CD14-positive monocyte (primary cell): Measurements from ENCODE around the gene FAM174B. TPM values are rescaled to one million over a fixed set of nuclear protein-coding genes. Genes with fewer than 3 reads are reported as not detected.

Experiments used
- DNase-seq, 3 donors: peaks; one replicate each; pipeline ENCODE4 v3.0.0-alpha.2; 2011 to 2022
- H2AFZ ChIP-seq: 2 replicates; pipeline ENCODE4 v1.6.0; 2012; ENCODE audit warnings: mild to moderate bottlenecking, low read depth, low read length, inconsistent platforms; ENCODE audit not compliant: insufficient read depth, poor library complexity, severe bottlenecking
- H3K27ac ChIP-seq, 2 donors: 1 replicate in 1 of 2; 2 replicates in 1 of 2; pipeline ENCODE4 v1.5.1; 2012 to 2013; ENCODE audit warnings: low read length in 2 of 2, control low read depth in 1 of 2, inconsistent platforms in 1 of 2, low read depth in 1 of 2, mild to moderate bottlenecking in 1 of 2
- H3K27me3 ChIP-seq, 2 donors: one replicate each; pipeline versions ENCODE4 v1.6.0 to v1.6.1; 2011 to 2013; ENCODE audit warnings: low read length in 2 of 2; ENCODE audit not compliant: control insufficient read depth in 2 of 2, insufficient read depth in 2 of 2
- H3K36me3 ChIP-seq, 2 donors: replicated peaks in 1 of 2; 1 replicate in 1 of 2; 2 replicates in 1 of 2; pipeline versions ENCODE4 v1.5.1 to v1.6.1; 2012 to 2013; ENCODE audit warnings: low read length in 2 of 2, control low read depth in 1 of 2, inconsistent platforms in 1 of 2, mild to moderate bottlenecking in 1 of 2; ENCODE audit not compliant: insufficient read depth in 2 of 2, control insufficient read depth in 1 of 2
- H3K4me1 ChIP-seq, 2 donors: 1 replicate in 1 of 2; 2 replicates in 1 of 2; pipeline versions ENCODE4 v1.5.1 to v1.6.1; 2012 to 2013; ENCODE audit warnings: low read length in 2 of 2, control low read depth in 1 of 2, inconsistent platforms in 1 of 2, mild to moderate bottlenecking in 1 of 2, moderate library complexity in 1 of 2; ENCODE audit not compliant: insufficient read depth in 2 of 2, control insufficient read depth in 1 of 2
- H3K4me2 ChIP-seq: replicated peaks from 2 replicates; pipeline ENCODE3; 2012; ENCODE audit warnings: low read length, moderate library complexity, mild to moderate bottlenecking; ENCODE audit not compliant: poor library complexity, severe bottlenecking; ENCODE audit errors: extremely low read depth
- H3K4me3 ChIP-seq, 3 experiments: fragments of 200-600 bp in 1 of 3; sonication (generic) in 1 of 3; replicated peaks in 1 of 3; 1 replicate in 2 of 3; 2 replicates in 1 of 3; pipeline ENCODE4 v1.5.1; 2011 to 2013; ENCODE audit warnings: low read length in 3 of 3, mild to moderate bottlenecking in 3 of 3, control low read depth in 2 of 3, low read depth in 2 of 3, inconsistent platforms in 1 of 3, moderate library complexity in 1 of 3
- H3K79me2 ChIP-seq: 2 replicates; pipeline ENCODE4 v1.6.0; 2012; ENCODE audit warnings: mild to moderate bottlenecking, control low read depth, inconsistent platforms, low read length, moderate library complexity; ENCODE audit not compliant: insufficient read depth
- H3K9ac ChIP-seq: 2 replicates; pipeline ENCODE4 v1.6.0; 2017; ENCODE audit warnings: low read length, mild to moderate bottlenecking; ENCODE audit not compliant: insufficient read depth, poor library complexity, severe bottlenecking
- H3K9me3 ChIP-seq, 2 donors: replicated peaks in 1 of 2; 1 replicate in 1 of 2; 2 replicates in 1 of 2; pipeline versions ENCODE4 v1.5.1 to v1.6.1; 2012 to 2013; ENCODE audit warnings: low read length in 2 of 2, control low read depth in 1 of 2; ENCODE audit not compliant: control insufficient read depth in 1 of 2, insufficient read depth in 1 of 2
- H4K20me1 ChIP-seq: 2 replicates; pipeline ENCODE4 v1.6.0; 2012; ENCODE audit warnings: mild to moderate bottlenecking, low read length, control low read depth, moderate library complexity; ENCODE audit not compliant: insufficient read depth
- H3K27ac Mint-ChIP-seq, 7 donors: one replicate each; pipeline ENCODE4 v1.8.0; 2020; ENCODE audit warnings: mild to moderate bottlenecking in 7 of 7, mixed read lengths in 7 of 7, moderate library complexity in 6 of 7, inconsistent platforms in 2 of 7
- H3K27me3 Mint-ChIP-seq, 3 donors: one replicate each; pipeline ENCODE4 v1.8.0; 2021 to 2022; ENCODE audit warnings: low read depth in 3 of 3, mild to moderate bottlenecking in 3 of 3, mixed read lengths in 3 of 3, moderate library complexity in 3 of 3, inconsistent platforms in 1 of 3
- H3K36me3 Mint-ChIP-seq, 2 donors: one replicate each; pipeline ENCODE4 v1.8.0; 2020; ENCODE audit warnings: mixed read lengths in 2 of 2, inconsistent platforms in 1 of 2, mild to moderate bottlenecking in 1 of 2
- H3K4me1 Mint-ChIP-seq: one replicate; pipeline ENCODE4 v1.8.0; 2020; ENCODE audit warnings: mild to moderate bottlenecking, mixed read lengths
- H3K4me3 Mint-ChIP-seq, 2 donors: one replicate each; pipeline ENCODE4 v1.8.0; 2020; ENCODE audit warnings: mild to moderate bottlenecking in 2 of 2, mixed read lengths in 2 of 2, moderate library complexity in 1 of 2
- H3K9me3 Mint-ChIP-seq, 7 donors: one replicate each; pipeline ENCODE4 v1.8.0; 2020 to 2022; ENCODE audit warnings: mixed read lengths in 7 of 7, mild to moderate bottlenecking in 6 of 7, moderate library complexity in 6 of 7, inconsistent platforms in 2 of 7
- WGBS: methylation state at CpG from one replicate; pipeline ENCODE4 v1.1.5; 2013; ENCODE audit warnings: missing lambda C conversion rate; ENCODE audit not compliant: insufficient coverage; 5-methylcytosine and 5-hydroxymethylcytosine counted together
- intact Hi-C, 2 donors: fragments of 100-400 bp; cut with micrococcal nuclease; formaldehyde crosslinking; loops; one replicate each; pipeline versions ENCODE4 v1.15.0 to v1.15.1; 2023
- polyA plus RNA-seq, 3 donors: library from polyadenylated mRNA; depleted of rRNA in 1 of 3; unstranded in 2 of 3; stranded (reverse) in 1 of 3; fragments of 300-500 nt in 2 of 3; fragments of >200 nt in 1 of 3; fragmentation: Illumina TruSeq in 2 of 3; gene quantifications; 1 replicate in 2 of 3; 2 replicates in 1 of 3; pipeline ENCODE4 v1.2.3, GENCODE V29; 2012 to 2021
- TF ChIP-seq, protein P1 (sequence below): fragments of 200-600 bp; IDR thresholded peaks from one replicate; pipeline ENCODE4 v1.8.0; 2022; ENCODE audit warnings: antibody characterized with exemption, mild to moderate bottlenecking

The FAM174B gene
- polyA plus RNA-seq, 3 donors = 2.2 to 4.7 (median 3.2) TPM

DNA sequence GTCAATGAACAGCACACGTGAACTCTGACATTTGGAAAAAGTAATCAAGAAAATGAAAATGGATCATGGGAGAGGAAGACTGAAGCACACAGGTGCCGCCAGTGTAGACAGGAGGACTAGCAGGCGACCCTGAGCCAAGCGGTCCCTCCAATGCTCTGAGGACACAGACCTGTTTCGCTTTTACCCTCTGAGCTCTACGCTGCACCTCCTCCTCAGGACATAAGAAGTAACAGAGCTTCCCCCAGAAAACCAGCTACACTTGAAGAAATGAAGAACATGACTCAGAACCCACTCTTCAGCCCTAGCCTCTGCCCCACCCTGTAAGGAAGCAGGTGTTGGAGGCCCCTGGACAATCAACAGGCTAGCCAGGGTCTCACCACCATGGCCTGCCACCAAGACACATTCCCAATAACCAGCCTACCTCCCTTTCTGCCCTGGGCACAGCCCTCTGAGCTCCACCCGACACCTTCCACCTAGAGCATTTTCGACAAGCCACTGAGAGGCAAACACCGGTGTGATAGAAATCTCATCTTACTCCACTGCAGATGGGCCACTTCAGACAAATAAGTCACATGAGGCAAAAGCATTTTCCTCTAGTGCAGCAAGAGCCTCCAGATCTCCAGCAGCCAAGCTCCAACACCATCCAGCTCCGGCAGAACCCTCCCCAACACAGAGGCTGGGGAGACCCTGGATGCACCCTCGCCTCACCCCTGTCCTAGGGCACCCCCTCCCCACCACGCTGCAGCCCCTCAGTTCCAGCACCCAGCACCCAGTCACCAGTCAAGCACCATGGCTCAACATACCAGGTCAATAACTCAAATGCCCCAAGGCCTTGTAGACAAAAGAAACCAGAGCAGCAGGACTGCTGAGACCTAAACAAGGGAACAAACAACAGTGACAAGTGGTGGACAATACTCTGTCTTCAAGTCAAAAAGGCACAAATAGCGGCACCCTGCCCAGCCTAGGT lies 11.4 kb downstream of the FAM174B start:
- Histone ChIP-seq H3K9me3 (peaks cover 0 to 14% of the 10 kb centered on the region in 2 donors), H3K4me1 (no peaks in the 10 kb centered on the region), H3K36me3 (no peaks in the 10 kb centered on the region), H3K27ac (no peak overlapping the region), H3K4me3 (no peak overlapping the region), H3K27me3 (no peaks in the 10 kb centered on the region), H3K9ac (no peak overlapping the region), H2AFZ (no peak overlapping the region), H4K20me1 (no peaks in the 10 kb centered on the region), H3K79me2 (no peaks in the 10 kb centered on the region), H3K4me2 (no peak overlapping the region)
- DNase-seq = no peak
- Mint-ChIP-seq H3K27me3 (peaks cover 0 to 2% (median 0%) of the 10 kb centered on the region in 3 donors), H3K4me1 (no peaks in the 10 kb centered on the region), H3K36me3 (no peaks in the 10 kb centered on the region), H3K4me3 (no peak overlapping the region), H3K27ac (no peak overlapping the region), H3K9me3 (peaks cover 2 to 16% (median 10%) of the 10 kb centered on the region in 7 donors)
- TF ChIP-seq, protein P1, sequence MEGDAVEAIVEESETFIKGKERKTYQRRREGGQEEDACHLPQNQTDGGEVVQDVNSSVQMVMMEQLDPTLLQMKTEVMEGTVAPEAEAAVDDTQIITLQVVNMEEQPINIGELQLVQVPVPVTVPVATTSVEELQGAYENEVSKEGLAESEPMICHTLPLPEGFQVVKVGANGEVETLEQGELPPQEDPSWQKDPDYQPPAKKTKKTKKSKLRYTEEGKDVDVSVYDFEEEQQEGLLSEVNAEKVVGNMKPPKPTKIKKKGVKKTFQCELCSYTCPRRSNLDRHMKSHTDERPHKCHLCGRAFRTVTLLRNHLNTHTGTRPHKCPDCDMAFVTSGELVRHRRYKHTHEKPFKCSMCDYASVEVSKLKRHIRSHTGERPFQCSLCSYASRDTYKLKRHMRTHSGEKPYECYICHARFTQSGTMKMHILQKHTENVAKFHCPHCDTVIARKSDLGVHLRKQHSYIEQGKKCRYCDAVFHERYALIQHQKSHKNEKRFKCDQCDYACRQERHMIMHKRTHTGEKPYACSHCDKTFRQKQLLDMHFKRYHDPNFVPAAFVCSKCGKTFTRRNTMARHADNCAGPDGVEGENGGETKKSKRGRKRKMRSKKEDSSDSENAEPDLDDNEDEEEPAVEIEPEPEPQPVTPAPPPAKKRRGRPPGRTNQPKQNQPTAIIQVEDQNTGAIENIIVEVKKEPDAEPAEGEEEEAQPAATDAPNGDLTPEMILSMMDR = no peak
- 88% methylated on average over 12 of the region's 13 CpGs for WGBS
- intact Hi-C loops = no loop called here

DNA sequence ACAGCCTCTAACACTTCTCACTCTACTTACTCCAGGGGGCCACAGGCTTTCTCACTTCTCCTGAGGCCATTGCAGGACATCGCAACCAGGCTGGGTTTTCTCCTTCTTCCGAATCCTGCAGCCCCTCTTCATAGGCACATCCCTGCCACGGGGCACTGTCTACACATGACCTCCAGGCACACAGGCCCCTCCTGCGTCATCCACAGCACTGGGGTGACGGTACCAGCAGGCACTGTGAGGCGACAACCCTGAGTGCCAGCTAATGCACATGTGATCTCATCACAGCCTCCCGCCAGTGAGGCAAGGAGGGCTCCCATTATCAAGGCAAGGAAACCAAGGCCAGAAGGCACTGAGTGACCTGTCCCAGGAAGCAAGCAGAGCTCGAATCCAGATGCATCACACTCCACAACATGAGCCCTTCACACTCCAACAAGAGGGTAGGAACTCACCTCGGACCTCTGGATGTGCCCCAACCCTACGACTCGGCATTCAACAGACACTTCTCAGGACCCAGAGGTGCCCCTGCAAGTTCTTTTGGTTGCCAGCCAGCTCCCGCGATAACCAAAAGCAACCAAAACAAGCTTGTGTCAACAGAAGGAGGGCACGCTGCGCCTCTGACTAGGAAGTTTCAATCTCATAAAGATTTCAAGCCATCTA lies 16.7 kb downstream of the FAM174B start:
- intact Hi-C loops = no loop called here
- Histone ChIP-seq H2AFZ (no peak overlapping the region), H3K27ac (no peak overlapping the region), H4K20me1 (no peaks in the 10 kb centered on the region), H3K9me3 (peaks cover 0 to 18% of the 10 kb centered on the region in 2 donors), H3K4me2 (no peak overlapping the region), H3K27me3 (no peaks in the 10 kb centered on the region), H3K9ac (no peak overlapping the region), H3K79me2 (no peaks in the 10 kb centered on the region), H3K36me3 (no peaks in the 10 kb centered on the region), H3K4me1 (no peaks in the 10 kb centered on the region), H3K4me3 (no peak overlapping the region)
- peaks cover 2 to 4% (median 2%) of the 10 kb centered on the region in 3 donors for H3K27me3 Mint-ChIP-seq
- 93% methylated on average over 15 of the region's 15 CpGs for WGBS
- H3K4me1 Mint-ChIP-seq = peaks cover 3% of the 10 kb centered on the region
- peaks cover 2 to 17% (median 14%) of the 10 kb centered on the region in 7 donors for H3K9me3 Mint-ChIP-seq
- DNase-seq = no peak
- TF ChIP-seq, protein P1 = no peak
- no peak overlapping the region for H3K4me3 Mint-ChIP-seq
- no peaks in the 10 kb centered on the region for H3K36me3 Mint-ChIP-seq
- H3K27ac Mint-ChIP-seq = no peak overlapping the region
